COLO668 (cell line): ENCODE measurements around the gene QDPR.
"Not testable (repeated sequence)": the region's sequence is repeated elsewhere in the genome, so short reads cannot be mapped to it uniquely, and the experiment has no call there.

Experiments
- DNase-seq: peaks from one replicate; lab custom pipeline; 2025; ENCODE audit not compliant: unreplicated experiment; lab: John Stamatoyannopoulos, UW

QDPR gene

DNA sequence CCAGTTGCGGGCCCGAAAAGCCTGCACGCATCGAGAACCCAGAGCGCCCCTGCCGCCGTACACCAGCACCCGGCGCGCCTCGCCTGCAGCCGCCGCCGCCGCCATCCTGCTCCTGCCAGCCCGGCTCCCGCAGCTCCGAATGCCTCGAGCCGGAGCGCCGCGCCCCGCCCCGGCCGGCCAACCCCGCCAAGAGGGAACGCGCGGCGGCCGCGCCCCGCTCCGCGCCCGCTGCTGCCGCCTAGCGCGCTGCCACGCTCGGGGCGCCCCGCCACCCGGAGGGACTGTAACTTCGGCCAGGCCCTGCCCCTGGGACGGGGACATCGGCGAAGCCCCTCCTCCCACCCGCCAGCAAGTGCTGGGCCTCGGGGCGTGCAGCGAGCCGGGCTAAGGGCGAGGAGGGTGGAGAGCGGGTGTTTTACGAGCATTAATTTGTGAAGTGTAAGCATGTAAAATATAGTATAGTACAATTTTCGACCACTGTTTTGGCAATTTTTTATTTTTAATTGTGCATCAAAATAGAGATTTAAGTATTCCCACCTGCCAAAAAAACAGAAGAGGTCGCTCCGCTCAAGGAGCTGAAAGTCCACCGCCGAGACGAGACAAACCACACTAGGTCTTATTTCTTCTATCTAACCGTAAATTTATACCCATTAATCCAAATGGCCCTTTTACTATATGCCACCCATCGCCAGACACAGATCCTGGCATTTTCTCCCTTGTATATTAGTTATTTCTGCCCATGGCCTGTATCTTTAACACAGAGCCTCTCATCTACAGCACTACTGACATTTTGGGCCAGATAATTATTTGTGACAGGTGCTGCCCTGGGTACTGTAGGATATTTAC lies at the start of gene QDPR:
Gene QDPR (minus strand): TSS at position 141 of the 846 bp plus-strand sequence. CDS start 36 bp downstream, at position 105.
- peak; percentile 90 for DNase-seq

DNA sequence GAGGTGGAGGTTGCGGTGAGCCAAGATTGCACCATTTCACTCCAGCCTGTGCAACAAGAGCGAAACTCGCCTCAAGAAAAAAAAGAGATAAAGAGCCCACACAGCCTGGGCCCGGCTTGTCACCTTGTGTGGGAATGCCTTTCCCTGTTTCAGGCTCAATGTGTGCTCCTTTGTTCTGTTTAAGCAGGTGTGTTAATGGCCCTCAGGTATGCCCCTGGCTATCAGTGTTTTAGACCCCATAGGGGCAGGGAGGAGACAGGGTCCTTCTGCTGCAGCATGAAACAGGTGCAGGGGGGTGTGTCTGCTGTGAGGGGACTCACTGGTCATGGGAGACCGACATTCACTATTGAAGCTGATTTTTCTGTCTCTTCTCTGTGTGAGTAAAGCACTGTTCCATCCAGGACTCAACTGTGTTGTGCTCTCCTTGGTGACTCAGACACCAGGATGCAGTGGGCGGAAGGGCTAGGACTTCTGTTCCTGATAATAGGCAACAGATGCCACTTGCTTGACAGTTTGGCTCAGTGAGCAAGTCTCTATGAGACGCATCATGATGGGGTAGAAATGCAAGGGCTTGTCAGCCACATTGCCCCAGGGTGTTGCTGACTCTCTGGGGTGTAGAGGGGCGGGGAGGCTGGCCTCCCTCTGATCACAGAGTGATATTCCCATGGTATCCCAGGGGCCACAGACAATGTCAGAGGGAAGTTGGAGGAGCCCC lies 49.5 kb upstream of the QDPR start:
- DNase-seq = no peak

DNA sequence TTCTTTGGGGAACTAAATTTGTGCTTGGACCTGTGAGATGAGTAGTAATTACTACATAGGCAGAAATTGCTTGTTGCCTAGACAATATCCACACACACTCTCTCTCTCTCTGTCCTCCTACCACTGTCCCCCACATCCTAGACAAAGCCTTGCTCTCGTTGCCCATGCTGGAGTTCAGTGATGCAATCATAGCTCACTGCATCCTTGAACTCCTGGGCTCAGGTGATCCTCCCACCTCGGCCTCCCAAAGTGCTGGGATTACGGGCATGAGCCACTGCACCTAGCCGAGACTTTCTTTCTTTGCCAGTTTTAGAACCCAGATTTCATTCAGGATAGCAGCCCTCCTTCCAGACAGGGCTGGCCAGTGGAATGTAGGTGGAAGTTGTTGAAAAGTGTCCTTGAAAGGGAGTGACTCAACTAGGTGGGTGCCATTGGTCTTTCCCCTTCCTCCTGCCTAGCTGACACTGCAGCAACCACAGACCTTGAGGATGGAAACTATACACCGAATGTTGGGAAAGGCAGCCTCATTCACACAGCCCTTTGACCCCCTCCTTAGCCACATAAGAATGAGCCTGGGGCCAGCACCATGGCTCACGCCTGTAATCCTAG lies 48.3 kb upstream of the QDPR start:
- DNase-seq = no peak

DNA sequence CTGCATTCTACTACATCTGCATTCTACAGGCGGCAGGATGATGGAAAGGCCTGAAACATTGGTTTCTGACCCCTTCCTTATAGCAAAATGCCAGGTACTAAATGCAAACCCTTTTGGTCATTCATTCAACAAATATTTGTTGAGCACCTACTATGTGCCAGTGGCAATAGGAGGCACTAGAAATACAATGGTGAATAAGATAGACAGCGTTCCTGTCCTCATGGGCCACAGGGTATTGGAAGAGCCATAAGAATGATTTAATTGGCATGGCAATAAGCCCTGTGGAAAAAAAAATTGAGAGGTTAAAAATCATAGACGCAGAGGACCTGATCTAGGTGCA lies 47.8 kb upstream of the QDPR start:
- no peak for DNase-seq

DNA sequence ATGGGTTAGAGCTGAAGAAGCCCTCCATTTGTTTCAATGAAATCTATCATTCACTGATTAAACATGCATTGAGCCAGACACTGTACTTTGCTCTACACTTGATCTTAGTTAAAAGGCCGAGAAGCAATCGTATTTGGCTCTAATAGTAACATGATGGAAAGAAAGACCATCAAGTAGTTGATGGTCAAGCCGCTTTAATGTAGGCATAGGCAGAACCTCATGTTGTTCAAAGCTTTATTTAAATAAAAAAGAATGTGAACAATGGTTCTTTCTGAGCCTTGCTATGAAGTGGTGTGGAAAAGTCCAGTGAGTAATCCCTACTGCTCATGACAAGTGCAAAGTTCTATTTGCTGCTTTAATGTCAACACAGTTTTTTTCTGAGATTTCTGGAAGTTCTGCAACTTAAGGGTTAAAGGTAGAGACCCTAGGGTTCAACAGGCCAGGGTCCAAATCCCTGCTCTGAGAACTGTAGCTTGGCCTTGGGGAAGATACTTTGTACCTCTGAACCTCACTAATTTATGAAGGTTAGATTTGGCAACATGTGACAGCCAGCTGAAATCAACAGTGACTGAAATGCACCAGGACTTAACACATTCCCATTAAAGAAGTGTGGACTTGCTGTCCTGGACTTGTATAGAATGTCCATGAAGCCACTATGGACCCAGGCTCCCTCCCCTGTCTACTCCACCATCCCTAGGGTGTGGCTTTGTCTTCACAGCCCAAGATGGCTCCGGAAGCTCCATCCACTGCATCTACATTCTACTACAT lies 47.2 kb upstream of the QDPR start:
- no peak for DNase-seq

DNA sequence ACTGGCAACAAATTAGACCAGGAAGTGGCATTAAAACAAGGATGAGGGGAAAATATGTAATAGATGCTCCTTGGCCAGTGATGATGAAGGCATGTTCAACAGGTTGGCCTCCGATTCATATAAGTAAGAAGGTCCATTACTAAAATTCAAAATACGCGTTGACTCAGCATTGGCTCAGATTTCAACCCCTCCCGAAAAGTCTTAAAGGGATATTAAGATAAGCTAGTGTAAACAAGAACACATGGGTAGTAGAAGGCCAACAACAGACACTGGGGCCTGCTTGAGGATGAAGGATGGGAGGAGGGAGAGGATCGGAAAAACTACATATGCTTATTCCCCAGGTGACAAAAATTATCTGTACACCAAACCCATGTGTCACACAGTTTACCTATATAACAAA lies 46.0 kb upstream of the QDPR start:
- no peak for DNase-seq

DNA sequence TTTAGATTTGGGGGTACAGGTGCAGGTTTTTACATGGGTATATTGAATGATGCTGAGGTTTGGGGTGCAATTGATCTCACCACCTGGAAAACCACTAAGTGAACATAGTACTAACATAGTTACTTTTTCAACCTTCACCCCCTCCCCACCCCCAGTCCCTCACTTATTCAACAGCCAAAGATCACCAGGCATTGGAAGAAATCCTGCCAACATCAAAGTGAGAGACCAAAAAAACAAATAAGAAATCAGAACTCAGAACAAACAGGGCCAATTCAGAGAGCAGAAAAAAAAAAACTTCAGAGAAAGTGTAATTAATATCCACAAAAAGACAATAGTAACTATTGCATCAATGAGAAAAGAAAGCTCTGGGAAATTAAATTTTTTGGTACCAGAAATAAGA lies 44.6 kb upstream of the QDPR start:
- DNase-seq = no peak

DNA sequence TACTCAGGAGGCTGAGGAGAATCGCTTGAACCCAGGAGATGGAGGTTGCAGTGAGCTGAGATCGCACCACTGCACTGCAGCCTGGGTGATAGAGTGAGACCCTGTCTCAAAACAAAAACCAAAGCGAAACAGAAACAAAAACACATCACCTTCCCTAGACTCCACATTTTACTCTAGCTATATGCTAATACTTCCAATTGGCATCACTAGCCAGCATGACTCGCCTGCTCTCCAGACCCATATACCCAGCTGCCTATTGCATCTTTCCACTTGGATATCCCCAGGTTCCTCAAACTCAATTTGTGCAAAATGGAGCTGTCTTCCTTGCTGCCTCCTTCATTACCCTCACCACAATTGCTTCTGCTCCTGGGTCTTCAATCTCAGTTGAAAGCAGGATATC lies 42.7 kb upstream of the QDPR start:
- DNase-seq = no peak

DNA sequence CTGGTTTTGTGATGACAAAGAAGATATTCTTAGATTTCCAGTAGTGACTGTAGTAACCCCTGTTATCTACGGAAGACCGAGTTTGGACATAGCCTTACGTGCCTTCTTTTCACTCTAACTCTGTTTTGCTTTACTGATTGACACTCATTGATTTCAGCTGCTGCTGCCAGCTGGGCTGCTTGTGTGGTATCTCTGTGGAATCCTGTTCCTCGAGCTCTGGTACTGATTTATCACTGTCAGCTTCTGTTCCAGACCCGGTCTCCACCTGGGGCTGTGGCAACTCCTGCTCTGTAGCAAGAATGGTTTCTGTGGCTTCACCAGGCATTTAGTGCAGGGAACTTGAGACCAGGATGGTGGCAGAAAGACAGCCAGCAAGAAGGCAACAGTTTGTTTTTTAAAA lies 40.5 kb upstream of the QDPR start:
- no peak for DNase-seq

DNA sequence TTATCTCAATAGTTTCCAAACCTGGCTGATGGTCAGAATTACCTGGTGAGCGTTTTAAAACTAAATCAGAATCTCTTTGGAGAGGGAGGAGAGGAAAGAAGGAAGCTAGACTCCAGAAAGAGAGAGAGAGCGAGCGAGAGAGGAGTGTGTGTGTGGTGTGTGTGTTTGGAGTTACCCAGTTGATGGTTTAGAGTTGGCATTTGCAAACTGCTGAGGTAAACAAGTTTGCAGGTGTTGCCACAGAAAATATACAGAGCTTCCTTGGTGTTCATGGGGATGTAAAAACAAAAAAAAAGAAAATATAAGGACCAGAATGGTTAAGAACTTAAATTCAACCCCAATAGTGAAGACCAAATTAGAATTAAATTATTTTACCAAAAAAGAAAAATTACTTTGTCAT lies 38.7 kb upstream of the QDPR start:
- DNase-seq = no peak

DNA sequence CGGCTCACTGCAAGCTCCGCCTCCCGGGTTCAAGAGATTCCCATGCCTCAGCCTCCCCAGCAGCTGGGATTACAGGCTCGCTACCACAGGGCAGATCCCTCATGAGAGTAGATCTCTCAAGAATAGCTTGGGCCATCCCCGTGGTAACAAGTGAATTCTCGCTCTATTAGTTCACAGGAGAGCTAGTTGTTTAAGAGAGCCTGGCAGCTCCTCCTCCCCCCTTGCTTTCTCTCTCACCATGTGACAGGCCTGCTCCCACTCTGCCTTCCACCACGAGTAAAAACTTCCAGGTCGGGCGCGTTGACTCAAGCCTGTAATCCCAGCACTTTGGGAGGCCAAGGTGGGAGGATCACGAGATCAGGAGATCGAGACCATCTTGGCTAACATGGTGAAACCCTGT lies 34.8 kb upstream of the QDPR start:
- no peak for DNase-seq

DNA sequence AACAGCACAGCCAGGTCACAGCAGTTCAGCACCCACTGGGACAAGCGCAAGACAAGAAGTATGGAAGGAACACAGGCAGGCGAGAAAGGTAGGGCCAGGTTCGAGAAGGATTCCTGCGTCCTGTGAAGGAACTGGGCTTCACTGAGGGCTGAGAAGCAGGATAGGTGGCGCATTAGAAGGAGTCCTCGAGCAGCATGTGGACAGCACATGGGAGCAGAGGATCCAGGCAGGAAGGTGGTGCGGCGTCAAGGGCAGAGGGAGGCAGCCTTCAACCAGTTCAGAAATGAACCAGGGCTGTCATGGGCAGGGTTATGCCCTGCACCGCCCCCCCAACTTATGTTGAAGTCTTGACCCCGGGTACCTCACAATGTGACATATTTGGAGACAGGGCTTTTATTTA lies 34.3 kb upstream of the QDPR start:
- DNase-seq = no peak

DNA sequence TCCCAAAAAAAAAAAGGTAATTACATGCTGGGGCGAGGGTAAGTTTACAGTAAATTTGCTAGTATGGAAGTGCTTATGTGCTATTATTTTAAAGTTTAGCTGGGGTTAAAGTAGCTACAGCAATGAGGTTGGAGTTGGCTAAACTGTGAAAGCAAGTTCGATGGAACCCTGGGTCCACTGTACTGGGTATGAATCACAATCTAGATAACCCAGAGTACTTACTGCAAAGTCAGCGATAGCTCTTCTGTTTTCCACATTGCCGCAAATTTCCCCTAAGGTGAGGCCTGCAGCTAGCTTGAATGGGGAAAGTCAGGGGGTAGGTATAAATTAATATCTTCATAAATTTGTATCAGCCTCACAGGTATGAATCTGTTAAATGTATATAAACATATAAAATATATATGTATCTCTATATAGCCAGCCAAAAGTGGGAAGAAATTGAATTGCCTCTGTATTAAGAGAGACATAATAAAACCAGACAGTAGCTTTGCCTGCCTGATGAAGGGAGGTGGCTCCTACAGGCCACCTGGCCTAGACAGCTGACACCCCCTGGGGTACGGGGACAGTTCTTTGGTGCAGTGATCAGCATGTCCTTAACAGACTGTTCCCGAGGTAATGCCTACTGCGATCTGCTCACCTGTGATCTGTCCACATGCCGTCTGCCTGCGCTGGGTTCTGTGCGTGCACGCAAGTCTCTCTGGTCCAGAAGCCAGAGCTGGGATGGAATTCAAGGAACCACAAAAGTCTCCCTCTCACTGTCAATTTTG lies 33.7 kb upstream of the QDPR start:
- peak; percentile 20 for DNase-seq

DNA sequence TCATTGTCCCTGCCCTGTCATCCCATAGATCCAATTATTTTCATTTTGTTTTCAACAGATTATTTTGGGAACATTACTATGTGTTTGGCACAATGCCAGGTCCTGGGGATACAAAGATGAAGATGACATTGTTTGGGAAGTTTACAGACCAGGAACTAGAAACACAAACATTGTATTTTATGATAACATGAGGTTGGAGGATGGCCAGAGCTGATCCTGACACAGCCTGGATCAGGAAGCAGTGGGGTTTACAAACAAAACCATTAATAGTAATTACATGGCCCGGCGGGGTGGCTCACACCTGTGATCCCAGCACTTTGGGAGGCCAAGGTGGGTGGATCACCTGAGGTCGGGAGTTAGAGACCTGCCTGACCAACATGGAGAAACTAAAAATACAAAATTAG lies 32.9 kb upstream of the QDPR start:
- peak; percentile 72 for DNase-seq

DNA sequence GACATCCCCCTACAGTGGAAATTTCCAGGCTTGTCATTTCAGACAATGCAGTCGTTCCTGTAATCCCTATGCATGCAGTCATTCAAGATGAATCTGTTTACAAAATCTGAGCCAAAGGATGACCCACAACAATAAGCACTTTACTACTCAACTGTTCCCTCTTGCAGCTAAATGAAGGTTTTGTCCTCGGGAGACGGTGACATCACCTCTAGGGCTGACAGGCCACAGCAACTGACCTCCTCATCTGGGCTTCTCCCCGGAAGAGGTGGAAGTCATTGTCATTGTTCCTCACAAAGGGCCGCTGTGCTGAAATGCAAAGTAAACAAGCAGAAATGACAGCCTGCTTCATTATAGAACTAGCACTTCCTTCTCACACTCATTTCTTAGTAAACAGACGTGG lies 32.3 kb upstream of the QDPR start:
- DNase-seq = peak; percentile 79

DNA sequence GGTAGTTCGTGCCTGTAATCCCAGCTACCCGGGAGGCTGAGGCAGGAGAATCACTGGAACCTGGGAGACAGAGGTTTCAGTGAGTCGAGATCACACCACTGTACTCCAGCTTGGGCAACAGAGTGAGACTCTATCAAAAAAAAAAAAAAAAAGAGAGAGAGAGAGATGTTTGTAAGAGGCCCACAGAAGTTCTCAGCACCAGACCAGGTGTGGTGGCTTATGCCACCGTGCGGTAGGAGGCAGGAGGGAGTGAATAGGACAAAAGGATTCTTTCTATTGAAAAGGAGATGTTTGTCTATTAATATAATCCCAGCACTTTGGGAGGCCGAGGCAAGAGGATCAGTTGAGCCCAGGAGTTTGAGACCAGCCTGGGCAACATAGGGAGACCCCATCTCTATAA lies 25.2 kb upstream of the QDPR start:
- not testable (repeated sequence) for DNase-seq

DNA sequence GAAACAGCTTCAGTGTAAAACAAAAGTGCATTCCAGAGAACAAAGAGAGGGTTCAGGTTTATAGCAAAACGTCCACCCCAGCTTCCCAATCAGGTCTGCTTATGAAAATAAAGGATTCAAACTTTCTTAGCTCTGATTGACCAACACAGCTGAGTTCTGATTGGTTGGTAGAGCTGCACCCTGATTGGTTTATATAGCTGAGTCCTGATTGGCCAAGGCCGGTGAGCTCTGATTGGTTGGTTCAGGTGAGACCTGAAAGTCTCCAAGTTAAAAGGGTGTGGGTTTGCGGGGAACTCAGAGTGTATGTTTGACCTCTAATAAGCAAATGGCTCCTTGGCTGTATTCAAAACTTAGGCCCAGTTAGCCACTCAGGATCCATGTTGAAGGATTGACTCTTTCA lies 24.0 kb upstream of the QDPR start:
- DNase-seq = no peak

DNA sequence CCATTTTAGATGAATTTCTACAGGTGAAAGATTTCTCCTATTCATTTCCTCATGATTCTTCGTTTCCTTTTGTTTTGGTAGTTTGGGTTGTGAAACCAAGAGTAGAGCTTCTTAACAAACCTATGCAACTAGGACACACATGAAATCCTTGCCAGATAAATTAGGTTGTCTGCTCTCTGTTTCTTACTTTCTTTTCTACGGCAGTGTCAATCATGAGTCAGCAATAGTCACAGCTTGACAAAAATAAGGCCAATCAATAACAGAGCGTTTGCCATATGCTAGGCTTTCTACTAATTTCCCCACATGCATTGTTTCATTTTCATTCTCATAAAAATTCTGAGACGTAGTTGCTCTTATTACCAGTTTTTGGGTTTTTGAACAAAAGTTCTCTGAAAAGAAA lies 23.4 kb upstream of the QDPR start:
- no peak for DNase-seq

DNA sequence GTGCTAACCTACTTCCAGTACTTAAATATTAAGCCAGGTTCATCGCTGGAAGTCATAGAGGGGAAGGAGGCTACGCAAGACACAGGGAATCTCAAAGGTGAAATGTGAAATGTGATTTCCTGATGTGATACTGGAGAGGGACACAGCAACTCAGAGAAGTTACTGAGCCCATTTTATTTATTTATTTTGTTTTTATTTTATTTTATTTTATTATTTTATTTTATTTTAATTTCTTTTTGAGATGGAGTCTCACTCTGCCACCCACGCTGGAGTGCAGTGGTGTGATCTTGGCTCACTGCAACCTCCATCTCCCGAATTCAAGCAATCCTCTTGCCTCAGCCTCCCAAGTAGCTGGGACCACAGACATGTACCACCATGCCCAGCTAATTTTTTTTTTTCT lies 22.8 kb upstream of the QDPR start:
- no peak for DNase-seq

DNA sequence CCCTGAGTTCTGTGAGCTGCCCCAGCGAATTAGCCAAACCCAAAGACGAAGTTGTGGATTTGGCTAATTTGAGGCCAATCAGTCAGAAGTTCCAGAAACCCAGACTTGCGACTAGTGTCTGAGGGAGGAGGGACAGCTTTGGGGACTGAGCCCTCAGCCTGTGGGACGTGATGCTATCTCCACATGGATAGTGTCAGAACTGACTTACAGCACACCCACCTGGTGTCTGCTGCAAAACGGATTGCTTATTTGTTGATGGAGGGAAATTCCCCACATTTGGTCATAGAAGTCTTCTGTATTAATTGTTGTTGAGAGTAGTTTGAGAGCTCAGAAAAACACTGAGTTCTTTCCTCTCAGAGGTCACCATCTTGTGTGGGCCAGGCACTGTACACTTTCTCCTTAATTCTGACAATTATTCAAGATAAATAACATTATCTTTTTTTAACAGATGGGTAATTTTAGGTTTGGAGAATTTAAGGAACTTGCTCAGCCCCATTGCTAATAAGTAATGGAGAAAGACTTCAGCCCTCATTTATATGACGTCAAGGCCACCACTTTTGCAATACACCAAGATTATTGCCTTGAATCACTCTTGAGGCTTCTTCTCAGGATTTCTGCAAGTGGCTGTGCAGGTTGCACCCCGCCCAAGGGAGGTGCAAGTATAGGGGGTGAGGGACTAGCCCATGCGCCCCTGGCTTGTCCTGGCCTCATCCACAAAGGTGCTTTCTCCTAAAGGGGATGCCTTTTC lies 19.8 kb upstream of the QDPR start:
- no peak for DNase-seq
